ENCODE results near the gene RPL15.

Gene RPL15

DNA sequence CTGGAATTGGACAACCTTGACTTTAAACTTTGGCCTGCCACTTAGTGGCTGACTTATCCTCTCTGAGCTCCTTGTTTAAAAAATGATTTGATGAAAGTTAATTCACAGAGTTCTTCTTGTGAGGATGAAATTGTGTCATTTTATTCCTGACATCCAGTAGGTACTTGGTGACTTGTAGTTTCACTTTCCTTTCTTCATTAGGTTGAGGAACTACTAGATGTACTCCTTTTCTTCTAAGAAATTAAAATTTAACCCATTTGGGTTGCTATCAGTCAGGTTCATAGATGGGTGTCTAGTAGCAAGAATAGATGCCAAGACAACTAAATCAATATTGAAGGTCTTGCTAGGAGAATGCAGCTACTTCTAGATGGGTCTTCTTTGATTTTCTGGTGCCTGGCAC lies 33.4 kb downstream of the RPL15 start:
- Histone ChIP-seq H3K4me3 (ENCODE audit: insufficient read depth, low read length, poor library complexity, severe bottlenecking) (no peak overlapping the region), H3K79me2 (ENCODE audit: insufficient read depth, low read length) (no peaks in the 10 kb centered on the region), H3K9ac (ENCODE audit: low read length) (no peak overlapping the region), H2AFZ (ENCODE audit: low read depth, low read length, severe bottlenecking) (no peak overlapping the region), H3K9me3 (ENCODE audit: insufficient read depth, low read length) (no peaks in the 10 kb centered on the region), H3F3A (ENCODE audit: insufficient read depth) (peaks cover 16% of the 10 kb centered on the region), H3K27me3 (ENCODE audit: low read length) (no peaks in the 10 kb centered on the region), H4K20me1 (ENCODE audit: low read depth, low read length) (no peaks in the 10 kb centered on the region), H3K36me3 (ENCODE audit: low read length) (no peaks in the 10 kb centered on the region), H3K9me2 (replicated peaks; ENCODE audit: insufficient read depth, low read length) (no peaks in the 10 kb centered on the region), H3K4me2 (ENCODE audit: low read depth, low read length, poor library complexity, severe bottlenecking) (no peak overlapping the region), H3K27ac (ENCODE audit: low read depth, low read length) (no peak overlapping the region)
- TF ChIP-seq EZH2phosphoT487 (conservative IDR thresholded peaks at IDR 0.05; ENCODE audit: low read length), result no peak
- TF ChIP-seq, protein P1, sequence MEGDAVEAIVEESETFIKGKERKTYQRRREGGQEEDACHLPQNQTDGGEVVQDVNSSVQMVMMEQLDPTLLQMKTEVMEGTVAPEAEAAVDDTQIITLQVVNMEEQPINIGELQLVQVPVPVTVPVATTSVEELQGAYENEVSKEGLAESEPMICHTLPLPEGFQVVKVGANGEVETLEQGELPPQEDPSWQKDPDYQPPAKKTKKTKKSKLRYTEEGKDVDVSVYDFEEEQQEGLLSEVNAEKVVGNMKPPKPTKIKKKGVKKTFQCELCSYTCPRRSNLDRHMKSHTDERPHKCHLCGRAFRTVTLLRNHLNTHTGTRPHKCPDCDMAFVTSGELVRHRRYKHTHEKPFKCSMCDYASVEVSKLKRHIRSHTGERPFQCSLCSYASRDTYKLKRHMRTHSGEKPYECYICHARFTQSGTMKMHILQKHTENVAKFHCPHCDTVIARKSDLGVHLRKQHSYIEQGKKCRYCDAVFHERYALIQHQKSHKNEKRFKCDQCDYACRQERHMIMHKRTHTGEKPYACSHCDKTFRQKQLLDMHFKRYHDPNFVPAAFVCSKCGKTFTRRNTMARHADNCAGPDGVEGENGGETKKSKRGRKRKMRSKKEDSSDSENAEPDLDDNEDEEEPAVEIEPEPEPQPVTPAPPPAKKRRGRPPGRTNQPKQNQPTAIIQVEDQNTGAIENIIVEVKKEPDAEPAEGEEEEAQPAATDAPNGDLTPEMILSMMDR (IDR thresholded peaks at IDR 0.05; ENCODE audit: insufficient read depth, low read length, poor library complexity, severe bottlenecking), result no peak

DNA sequence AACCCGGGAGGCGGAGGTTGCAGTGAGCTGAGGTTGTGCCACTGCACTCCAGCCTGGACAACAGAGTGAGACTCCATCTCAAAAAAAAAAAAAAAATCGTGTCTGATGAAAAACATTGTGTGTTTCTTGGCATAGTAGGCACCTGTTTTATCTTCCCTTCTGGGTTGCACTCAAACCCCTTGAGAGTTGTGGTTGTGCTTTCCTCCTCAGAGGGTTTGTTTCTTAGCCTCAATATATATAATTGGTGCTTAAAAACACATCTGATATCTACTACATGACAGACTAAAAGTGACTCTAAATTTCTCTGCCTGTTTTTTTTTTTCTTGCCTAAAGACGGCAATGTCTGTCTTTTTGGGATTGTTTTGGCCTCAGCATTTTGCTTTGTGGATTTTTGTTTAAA lies 35.7 kb downstream of the RPL15 start:
- Histone ChIP-seq H3K9me3 (ENCODE audit: insufficient read depth, low read length) (no peaks in the 10 kb centered on the region), H3K4me2 (ENCODE audit: low read depth, low read length, poor library complexity, severe bottlenecking) (peak overlapping the region; percentile 35), H3K27ac (ENCODE audit: low read depth, low read length) (peak overlapping the region; percentile 51; the same call in 1 of the 2 replicates), H3K27me3 (ENCODE audit: low read length) (no peaks in the 10 kb centered on the region), H3K4me3 (ENCODE audit: insufficient read depth, low read length, poor library complexity, severe bottlenecking) (no peak overlapping the region), H3K36me3 (ENCODE audit: low read length) (no peaks in the 10 kb centered on the region), H3K79me2 (ENCODE audit: insufficient read depth, low read length) (no peaks in the 10 kb centered on the region), H3K9me2 (replicated peaks; ENCODE audit: insufficient read depth, low read length) (no peaks in the 10 kb centered on the region), H3K9ac (ENCODE audit: low read length) (no peak overlapping the region), H3F3A (ENCODE audit: insufficient read depth) (peaks cover 9% of the 10 kb centered on the region; the same call in 1 of the 2 replicates), H4K20me1 (ENCODE audit: low read depth, low read length) (no peaks in the 10 kb centered on the region), H2AFZ (ENCODE audit: low read depth, low read length, severe bottlenecking) (no peak overlapping the region)
- no peak for TF ChIP-seq EZH2phosphoT487 (conservative IDR thresholded peaks at IDR 0.05; ENCODE audit: low read length)
- TF ChIP-seq, protein P1 (IDR thresholded peaks at IDR 0.05; ENCODE audit: insufficient read depth, low read length, poor library complexity, severe bottlenecking), result no peak

DNA sequence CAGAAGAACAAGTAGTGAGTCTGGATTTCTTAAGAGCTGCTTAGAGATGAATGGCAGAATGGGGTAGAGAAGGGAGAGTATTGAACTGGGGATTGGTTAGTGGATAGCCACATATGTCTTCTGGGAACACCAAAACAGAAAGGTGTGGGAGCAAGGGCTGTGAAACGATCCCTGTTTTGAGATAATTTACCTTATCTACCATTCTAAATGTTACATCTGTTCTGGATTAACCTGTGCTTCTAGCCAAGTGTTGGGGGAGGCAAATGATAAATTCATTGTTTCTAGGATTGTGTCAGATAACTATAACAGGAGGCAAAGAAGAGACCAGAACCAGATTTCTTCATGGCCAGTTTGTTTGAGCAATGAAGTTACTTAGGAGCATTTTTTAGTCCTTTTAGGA lies 36.6 kb downstream of the RPL15 start:
- no peaks in the 10 kb centered on the region for H3K36me3 ChIP-seq (ENCODE audit: low read length)
- no peak overlapping the region for H3K4me3 ChIP-seq (ENCODE audit: insufficient read depth, low read length, poor library complexity, severe bottlenecking)
- H3K9me2 ChIP-seq (replicated peaks; ENCODE audit: insufficient read depth, low read length), result no peaks in the 10 kb centered on the region
- peaks cover 5% of the 10 kb centered on the region; the same call in 1 of the 2 replicates for H3F3A ChIP-seq (ENCODE audit: insufficient read depth)
- no peaks in the 10 kb centered on the region for H3K27me3 ChIP-seq (ENCODE audit: low read length)
- TF ChIP-seq, protein P1 (IDR thresholded peaks at IDR 0.05; ENCODE audit: insufficient read depth, low read length, poor library complexity, severe bottlenecking), result no peak
- no peaks in the 10 kb centered on the region for H3K9me3 ChIP-seq (ENCODE audit: insufficient read depth, low read length)
- H2AFZ ChIP-seq (ENCODE audit: low read depth, low read length, severe bottlenecking), result no peak overlapping the region
- no peaks in the 10 kb centered on the region for H4K20me1 ChIP-seq (ENCODE audit: low read depth, low read length)
- no peak overlapping the region for H3K9ac ChIP-seq (ENCODE audit: low read length)
- no peak overlapping the region for H3K27ac ChIP-seq (ENCODE audit: low read depth, low read length)
- no peaks in the 10 kb centered on the region for H3K79me2 ChIP-seq (ENCODE audit: insufficient read depth, low read length)
- no peak overlapping the region for H3K4me2 ChIP-seq (ENCODE audit: low read depth, low read length, poor library complexity, severe bottlenecking)

Measured in SU-DHL-6 (cell line).